GM23248 (cell line): Measurements from ENCODE around the gene TMEM51.

ENCODE experiments used
- EZH2 ChIP-seq: fragments of 200-600 bp; sonication (generic); IDR thresholded peaks from 2 replicates; pipeline ENCODE4 v1.6.1; 2018; ENCODE audit warnings: antibody characterized with exemption, mild to moderate bottlenecking; ENCODE audit not compliant: insufficient read depth, poor library complexity, severe bottlenecking
- EZH2phosphoT487 ChIP-seq: fragments of 200-600 bp; sonication (generic); IDR thresholded peaks from 2 replicates; pipeline ENCODE4 v1.6.1; 2018; ENCODE audit warnings: antibody characterized with exemption, moderate library complexity, mild to moderate bottlenecking, low read depth; ENCODE audit not compliant: insufficient read depth

DNA sequence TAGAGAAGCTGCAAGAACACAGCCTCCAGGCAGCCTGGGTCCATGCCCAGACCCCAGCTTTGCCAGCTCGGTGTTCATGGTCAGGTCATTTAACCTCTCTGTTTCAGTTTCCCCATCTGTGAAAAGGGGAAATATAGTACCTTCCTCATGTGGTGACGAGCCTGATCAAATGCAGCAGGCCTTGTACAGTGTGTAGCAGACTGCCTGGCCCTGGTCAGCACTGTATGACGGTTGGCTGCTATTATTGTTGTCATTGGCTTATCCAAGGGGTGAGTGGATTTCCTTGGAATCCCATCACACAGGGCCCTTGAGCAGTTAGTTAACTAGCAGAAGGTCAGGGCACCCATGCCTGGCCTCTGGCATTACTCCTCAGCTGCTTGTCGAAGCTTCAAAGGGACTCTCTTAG is 6.6 kb upstream of the TMEM51 start:
- TF ChIP-seq EZH2: no peak
- TF ChIP-seq EZH2phosphoT487: no peak
